ENCODE measurements around the gene PCDHGA1. TPM values are rescaled to one million over a fixed set of nuclear protein-coding genes. Genes with fewer than 3 reads are reported as not detected.
A peak's percentile ranks its signal among the peaks of the same experiment; 100 is the strongest.
"Not testable (repeated sequence)": the region's sequence is repeated elsewhere in the genome, so short reads cannot be mapped to it uniquely, and the experiment has no call there.

The PCDHGA1 gene
- polyA plus RNA-seq, 1 donor (not counting 4 experiments of a cell fraction or from before 2014, with no cell fraction given), result 0.09 TPM

GRCh38 chr5:141338538-141339306 lies 8.4 kb downstream of the PCDHGA1 start, which contains the start of gene PCDHGA2:
TSS of gene PCDHGA2 (plus strand) at chr5:141338760.
- Histone ChIP-seq H3K4me1 (ENCODE audit: control insufficient read depth, extremely low read depth, insufficient read depth, low read length) (no peaks in the 10 kb centered on the region), H3K9ac (ENCODE audit: control insufficient read depth, extremely low read depth, insufficient read depth, low read length) (no peak within 1 kb of the TSS), H4K20me1 (ENCODE audit: control insufficient read depth, extremely low read depth, insufficient read depth, low read length) (no peaks in the 10 kb centered on the region), H3K9me1 (ENCODE audit: control insufficient read depth, extremely low read depth, insufficient read depth, low read length) (no peaks in the 10 kb centered on the region), H3K36me3 (ENCODE audit: control insufficient read depth in 2 of 2, extremely low read depth in 1 of 2, insufficient read depth in 2 of 2, low read length in 2 of 2) (no peaks in the 10 kb centered on the region), H3K4me2 (ENCODE audit: control insufficient read depth, extremely low read depth, insufficient read depth, low read depth, low read length) (peak within 1 kb of the TSS; percentile 47), H3K27me3 (ENCODE audit: control insufficient read depth, extremely low read depth, insufficient read depth, low read length) (peaks cover 11% of the 10 kb centered on the region), H3K9me3 (ENCODE audit: control insufficient read depth, low read depth, low read length) (peaks cover 7% of the 10 kb centered on the region), H3K4me3 (ENCODE audit: control insufficient read depth in 2 of 3, extremely low read depth in 1 of 3, insufficient read depth in 2 of 3, low read depth in 1 of 3, low read length in 3 of 3) (peak within 1 kb of the TSS in 2 of 3 experiments; percentile 14 to 18), H3K27ac (ENCODE audit: control insufficient read depth, insufficient read depth, low read length) (no peak within 1 kb of the TSS), H3K79me2 (ENCODE audit: control insufficient read depth, insufficient read depth, low read length) (no peaks in the 10 kb centered on the region), H2AFZ (ENCODE audit: control insufficient read depth, low read length) (peak within 1 kb of the TSS; percentile 31)
- dilution Hi-C loops (cut with MboI; ENCODE audit: extremely low pct_ligation_motif_present, low sequenced_read_pairs), result no loop called here
- FAIRE-seq (no peak), DNase-seq (ENCODE audit: low read depth, low spot score) (no peak)
- TF ChIP-seq, protein P1, sequence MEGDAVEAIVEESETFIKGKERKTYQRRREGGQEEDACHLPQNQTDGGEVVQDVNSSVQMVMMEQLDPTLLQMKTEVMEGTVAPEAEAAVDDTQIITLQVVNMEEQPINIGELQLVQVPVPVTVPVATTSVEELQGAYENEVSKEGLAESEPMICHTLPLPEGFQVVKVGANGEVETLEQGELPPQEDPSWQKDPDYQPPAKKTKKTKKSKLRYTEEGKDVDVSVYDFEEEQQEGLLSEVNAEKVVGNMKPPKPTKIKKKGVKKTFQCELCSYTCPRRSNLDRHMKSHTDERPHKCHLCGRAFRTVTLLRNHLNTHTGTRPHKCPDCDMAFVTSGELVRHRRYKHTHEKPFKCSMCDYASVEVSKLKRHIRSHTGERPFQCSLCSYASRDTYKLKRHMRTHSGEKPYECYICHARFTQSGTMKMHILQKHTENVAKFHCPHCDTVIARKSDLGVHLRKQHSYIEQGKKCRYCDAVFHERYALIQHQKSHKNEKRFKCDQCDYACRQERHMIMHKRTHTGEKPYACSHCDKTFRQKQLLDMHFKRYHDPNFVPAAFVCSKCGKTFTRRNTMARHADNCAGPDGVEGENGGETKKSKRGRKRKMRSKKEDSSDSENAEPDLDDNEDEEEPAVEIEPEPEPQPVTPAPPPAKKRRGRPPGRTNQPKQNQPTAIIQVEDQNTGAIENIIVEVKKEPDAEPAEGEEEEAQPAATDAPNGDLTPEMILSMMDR (optimal IDR thresholded peaks at IDR 0.05 in 1 of 3, IDR thresholded peaks at IDR 0.05 in 1 of 3, conservative IDR thresholded peaks at IDR 0.05 in 1 of 3; ENCODE audit: extremely low read depth in 1 of 3, insufficient read depth in 2 of 3, low read length in 3 of 3), result peak; percentile 33 to 38 (median 37)
- no peak for TF ChIP-seq EZH2 (IDR thresholded peaks at IDR 0.05; ENCODE audit: low read length)

- H3K36me3 ChIP-seq (ENCODE audit: control insufficient read depth in 2 of 2, extremely low read depth in 1 of 2, insufficient read depth in 2 of 2, low read length in 2 of 2); FAIRE-seq; dilution Hi-C loops (cut with MboI; ENCODE audit: extremely low pct_ligation_motif_present, low sequenced_read_pairs); H2AFZ ChIP-seq (ENCODE audit: control insufficient read depth, low read length); H3K79me2 ChIP-seq (ENCODE audit: control insufficient read depth, insufficient read depth, low read length); H3K4me1 ChIP-seq (ENCODE audit: control insufficient read depth, extremely low read depth, insufficient read depth, low read length); H3K9me1 ChIP-seq (ENCODE audit: control insufficient read depth, extremely low read depth, insufficient read depth, low read length); DNase-seq (ENCODE audit: low read depth, low spot score); H4K20me1 ChIP-seq (ENCODE audit: control insufficient read depth, extremely low read depth, insufficient read depth, low read length); H3K4me3 ChIP-seq (ENCODE audit: control insufficient read depth in 2 of 3, extremely low read depth in 1 of 3, insufficient read depth in 2 of 3, low read depth in 1 of 3, low read length in 3 of 3); H3K4me2 ChIP-seq (ENCODE audit: control insufficient read depth, extremely low read depth, insufficient read depth, low read depth, low read length); H3K9ac ChIP-seq (ENCODE audit: control insufficient read depth, extremely low read depth, insufficient read depth, low read length); H3K27ac ChIP-seq (ENCODE audit: control insufficient read depth, insufficient read depth, low read length): not testable (repeated sequence)
- Histone ChIP-seq H3K9me3 (ENCODE audit: control insufficient read depth, low read depth, low read length) (peaks cover 16% of the 10 kb centered on the region), H3K27me3 (ENCODE audit: control insufficient read depth, extremely low read depth, insufficient read depth, low read length) (peaks cover 11% of the 10 kb centered on the region)
These were observed 10.6 kb downstream of the PCDHGA1 start for GRCh38 chr5:141340781-141341354.

Measured in keratinocyte (primary cell).